ENCODE data around the gene SAP30. TPM values are rescaled to one million over a fixed set of nuclear protein-coding genes. Genes with fewer than 3 reads are reported as not detected.

Gene SAP30
- polyA plus RNA-seq, 1 donor from 2014 or later, result 58.3 TPM

- peak overlapping the region; percentile 92 for H3K27ac ChIP-seq (ENCODE audit: low read length)
- peaks cover 3% of the 10 kb centered on the region for H3K36me3 ChIP-seq (ENCODE audit: insufficient read depth, low read length)
- H3K9me3 ChIP-seq (ENCODE audit: low read length), result no peaks in the 10 kb centered on the region
- peak overlapping the region; percentile 93 for H3K4me3 ChIP-seq (ENCODE audit: low read length)
- H3K9me2 ChIP-seq (ENCODE audit: insufficient read depth, low read length), result no peaks in the 10 kb centered on the region
- H2AFZ ChIP-seq (ENCODE audit: low read depth, low read length), result peak overlapping the region; percentile 82
- peaks cover 10% of the 10 kb centered on the region for H3F3A ChIP-seq (ENCODE audit: insufficient read depth, low read length, poor library complexity, severe bottlenecking)
- TF ChIP-seq REST (IDR thresholded peaks at IDR 0.05; ENCODE audit: borderline replicate concordance), result no peak
- TF ChIP-seq POLR2AphosphoS5 (IDR thresholded peaks at IDR 0.05), result no peak
- no peak for TF ChIP-seq MXI1 (conservative IDR thresholded peaks at IDR 0.05; ENCODE audit: poor library complexity, severe bottlenecking)
- no peak for TF ChIP-seq EP300 (conservative IDR thresholded peaks at IDR 0.05; ENCODE audit: poor library complexity, severe bottlenecking)
- no peak for TF ChIP-seq TAF1 (IDR thresholded peaks at IDR 0.05; ENCODE audit: low read depth)
- no peak for TF ChIP-seq EZH2 (IDR thresholded peaks at IDR 0.05; ENCODE audit: borderline replicate concordance, insufficient read depth, low read length, poor library complexity, severe bottlenecking)
- TF ChIP-seq CTCF (IDR thresholded peaks at IDR 0.05; ENCODE audit: poor library complexity, severe bottlenecking), result no peak
- TF ChIP-seq RAD21 (conservative IDR thresholded peaks at IDR 0.05), result no peak
- no peak for TF ChIP-seq SMC3 (conservative IDR thresholded peaks at IDR 0.05; ENCODE audit: poor library complexity)
- H3K79me2 ChIP-seq (replicated peaks; ENCODE audit: insufficient read depth, low read length), result peaks cover 31% of the 10 kb centered on the region
- H3K9ac ChIP-seq (ENCODE audit: low read length), result peak overlapping the region; percentile 93
- no peak overlapping the region for H3K4me2 ChIP-seq (ENCODE audit: low read length)
- H3K27me3 ChIP-seq (ENCODE audit: insufficient read depth, low read depth, low read length), result no peaks in the 10 kb centered on the region
- no peaks in the 10 kb centered on the region for H4K20me1 ChIP-seq (ENCODE audit: insufficient read depth)
These were observed 37.1 kb upstream of the SAP30 start for GRCh38 chr4:173333658-173334084.

GRCh38 chr4:173334085-173334890 lies 36.5 kb upstream of the SAP30 start, which contains the start of gene HMGB2:
TSS of gene HMGB2 (minus strand) at chr4:173334358. CDS start at chr4:173333649, 709 bp downstream.
- peaks cover 3% of the 10 kb centered on the region for H3K36me3 ChIP-seq (ENCODE audit: insufficient read depth, low read length)
- peak within 1 kb of the TSS; percentile 93 for H3K9ac ChIP-seq (ENCODE audit: low read length)
- peaks cover 10% of the 10 kb centered on the region for H3F3A ChIP-seq (ENCODE audit: insufficient read depth, low read length, poor library complexity, severe bottlenecking)
- H2AFZ ChIP-seq (ENCODE audit: low read depth, low read length), result peak within 1 kb of the TSS; percentile 82
- peak within 1 kb of the TSS; percentile 89 for H3K4me2 ChIP-seq (ENCODE audit: low read length)
- peak within 1 kb of the TSS; percentile 92 for H3K27ac ChIP-seq (ENCODE audit: low read length)
- TF ChIP-seq CTCF (IDR thresholded peaks at IDR 0.05; ENCODE audit: poor library complexity, severe bottlenecking), result no peak
- TF ChIP-seq EZH2 (IDR thresholded peaks at IDR 0.05; ENCODE audit: borderline replicate concordance, insufficient read depth, low read length, poor library complexity, severe bottlenecking), result no peak
- TF ChIP-seq TAF1 (IDR thresholded peaks at IDR 0.05; ENCODE audit: low read depth), result peak; percentile 97
- TF ChIP-seq POLR2AphosphoS5 (IDR thresholded peaks at IDR 0.05), result peak; percentile 78
- no peak for TF ChIP-seq REST (IDR thresholded peaks at IDR 0.05; ENCODE audit: borderline replicate concordance)
- TF ChIP-seq RAD21 (conservative IDR thresholded peaks at IDR 0.05), result no peak
- TF ChIP-seq SMC3 (conservative IDR thresholded peaks at IDR 0.05; ENCODE audit: poor library complexity), result peak; percentile 40
- no peak for TF ChIP-seq EP300 (conservative IDR thresholded peaks at IDR 0.05; ENCODE audit: poor library complexity, severe bottlenecking)
- TF ChIP-seq MXI1 (conservative IDR thresholded peaks at IDR 0.05; ENCODE audit: poor library complexity, severe bottlenecking), result peak; percentile 97
- peaks cover 31% of the 10 kb centered on the region for H3K79me2 ChIP-seq (replicated peaks; ENCODE audit: insufficient read depth, low read length)
- H3K4me3 ChIP-seq (ENCODE audit: low read length), result peak within 1 kb of the TSS; percentile 93
- no peaks in the 10 kb centered on the region for H3K9me3 ChIP-seq (ENCODE audit: low read length)
- H4K20me1 ChIP-seq (ENCODE audit: insufficient read depth), result no peaks in the 10 kb centered on the region
- H3K9me2 ChIP-seq (ENCODE audit: insufficient read depth, low read length), result no peaks in the 10 kb centered on the region
- no peaks in the 10 kb centered on the region for H3K27me3 ChIP-seq (ENCODE audit: insufficient read depth, low read depth, low read length)

Measured in neural cell (in vitro differentiated cells).